H1 (cell line): Measurements from ENCODE around the gene SAFB2. TPM values are rescaled to one million over a fixed set of nuclear protein-coding genes. Genes with fewer than 3 reads are reported as not detected.

ENCODE experiments used
- CTCF ChIA-PET: fragments of 300-600 bp; sonication (Branson Sonifier 250); formaldehyde crosslinking; loops from one replicate; lab custom pipeline; 2021; ENCODE audit not compliant: partially characterized antibody; lab: Charles Lee
- POLR2A ChIA-PET: fragments of 300-600 bp; sonication (Branson Sonifier 250); formaldehyde crosslinking; loops from one replicate; lab custom pipeline; 2021; ENCODE audit warnings: inconsistent platforms; ENCODE audit not compliant: partially characterized antibody; lab: Charles Lee
- DNase-seq, 2 experiments: peaks; one replicate each; pipeline versions ENCODE4 v3.0.0 to v3.0.0-alpha.2; 2010 to 2022; ENCODE audit warnings: low spot score in 2 of 2, low read depth in 1 of 2, mixed read lengths in 1 of 2
- FAIRE-seq: peaks from 2 replicates; lab custom pipeline; 2011; peaks lifted over from hg19 to GRCh38; lab: Jason Lieb, UNC
- H2AFZ ChIP-seq: 2 replicates; pipeline ENCODE4 v1.8.1; 2012; ENCODE audit warnings: low read length, inconsistent platforms
- H2AK5ac ChIP-seq: 2 replicates; pipeline ENCODE4 v1.6.1; 2013; ENCODE audit warnings: low read depth, low read length
- H2BK120ac ChIP-seq: replicated peaks from 2 replicates; pipeline ENCODE3; 2013; ENCODE audit warnings: low read depth, low read length, inconsistent platforms
- H2BK12ac ChIP-seq: 2 replicates; pipeline ENCODE4 v1.6.1; 2013; ENCODE audit warnings: low read depth, low read length
- H2BK15ac ChIP-seq: 2 replicates; pipeline ENCODE4 v1.6.1; 2013; ENCODE audit warnings: low read length
- H2BK20ac ChIP-seq: 2 replicates; pipeline ENCODE4 v1.6.1; 2013; ENCODE audit warnings: low read length
- H2BK5ac ChIP-seq: 2 replicates; pipeline ENCODE4 v1.6.1; 2013; ENCODE audit warnings: low read depth, low read length
- H3K14ac ChIP-seq: 2 replicates; pipeline ENCODE4 v1.6.1; 2013; ENCODE audit warnings: inconsistent platforms; ENCODE audit not compliant: insufficient read length
- H3K18ac ChIP-seq: 2 replicates; pipeline ENCODE4 v1.6.1; 2013; ENCODE audit warnings: low read length; ENCODE audit errors: extremely low read depth
- H3K23ac ChIP-seq: 2 replicates; pipeline ENCODE4 v1.6.1; 2013; ENCODE audit warnings: inconsistent platforms; ENCODE audit not compliant: insufficient read length
- H3K23me2 ChIP-seq: 2 replicates; pipeline ENCODE4 v1.6.1; 2013; ENCODE audit warnings: low read depth, low read length
- H3K27ac ChIP-seq: 2 replicates; pipeline ENCODE4 v1.6.1; 2011; ENCODE audit warnings: low read depth, low read length, inconsistent platforms
- H3K27me3 ChIP-seq, 4 experiments: replicated peaks in 1 of 4; 1 replicate in 1 of 4; 2 replicates in 3 of 4; pipeline versions ENCODE4 v1.6.1 to v1.8.1; 2011 to 2013; ENCODE audit warnings: low read length in 3 of 4, mild to moderate bottlenecking in 3 of 4, inconsistent platforms in 2 of 4, mixed read lengths in 2 of 4, moderate library complexity in 1 of 4; ENCODE audit not compliant: control insufficient read depth in 3 of 4, insufficient read depth in 3 of 4; ENCODE audit errors: extremely low read depth in 1 of 4
- H3K36me3 ChIP-seq, 4 experiments: 2 replicates each; pipeline versions ENCODE4 v1.6.1 to v1.8.1; 2011 to 2013; ENCODE audit warnings: mild to moderate bottlenecking in 4 of 4, low read length in 3 of 4, moderate library complexity in 2 of 4, control low read depth in 1 of 4, inconsistent platforms in 1 of 4; ENCODE audit not compliant: insufficient read depth in 4 of 4, control insufficient read depth in 2 of 4
- H3K4ac ChIP-seq: replicated peaks from 2 replicates; pipeline ENCODE3; 2013; ENCODE audit warnings: low read length, low read depth, mixed read lengths, inconsistent platforms; ENCODE audit not compliant: insufficient read length
- H3K4me1 ChIP-seq, 4 experiments: replicated peaks in 1 of 4; 1 replicate in 1 of 4; 2 replicates in 3 of 4; pipeline versions ENCODE4 v1.6.1 to v1.8.1; 2011 to 2013; ENCODE audit warnings: low read length in 3 of 4, inconsistent platforms in 2 of 4, mixed read lengths in 1 of 4; ENCODE audit not compliant: insufficient read depth in 4 of 4, control insufficient read depth in 3 of 4
- H3K4me2 ChIP-seq, 2 experiments: 2 replicates each; pipeline versions ENCODE4 v1.6.1 to v1.8.1; 2011 to 2013; ENCODE audit warnings: low read depth in 2 of 2, low read length in 2 of 2, control low read depth in 1 of 2, inconsistent platforms in 1 of 2, mild to moderate bottlenecking in 1 of 2; ENCODE audit not compliant: insufficient read depth in 1 of 2
- H3K4me3 ChIP-seq, 4 experiments: fragments of 200-600, 300-600 bp in 1 of 4; sonication (generic), shearing (Covaris generic), sonication (Bioruptor Twin) in 1 of 4; 2 replicates each; pipeline versions ENCODE4 v1.5.1 to v1.8.1; 2011 to 2016; ENCODE audit warnings: low read length in 4 of 4, low read depth in 3 of 4, control low read depth in 2 of 4, inconsistent platforms in 2 of 4, mild to moderate bottlenecking in 2 of 4, mixed read lengths in 1 of 4, moderate library complexity in 1 of 4; ENCODE audit not compliant: insufficient read depth in 2 of 4; ENCODE audit errors: extremely low read depth in 1 of 4
- H3K56ac ChIP-seq: replicated peaks from 2 replicates; pipeline ENCODE3; 2013; ENCODE audit warnings: low read depth, mild to moderate bottlenecking, mixed read lengths, low read length, inconsistent platforms; ENCODE audit not compliant: insufficient read length
- H3K79me1 ChIP-seq: 2 replicates; pipeline ENCODE4 v1.6.1; 2013; ENCODE audit warnings: low read depth, low read length, control low read depth
- H3K79me2 ChIP-seq, 2 experiments: 2 replicates each; pipeline versions ENCODE4 v1.6.1 to v1.8.1; 2012 to 2013; ENCODE audit warnings: low read length in 2 of 2, mild to moderate bottlenecking in 2 of 2, inconsistent platforms in 1 of 2; ENCODE audit not compliant: insufficient read depth in 2 of 2, control insufficient read depth in 1 of 2
- H3K9ac ChIP-seq, 4 experiments: replicated peaks in 1 of 4; 1 replicate in 1 of 4; 2 replicates in 3 of 4; pipeline versions ENCODE4 v1.6.1 to v1.8.1; 2011 to 2013; ENCODE audit warnings: low read depth in 3 of 4, low read length in 3 of 4, control low read depth in 2 of 4, mild to moderate bottlenecking in 2 of 4, moderate library complexity in 2 of 4, inconsistent platforms in 1 of 4; ENCODE audit errors: extremely low read depth in 1 of 4
- H3K9me3 ChIP-seq, 2 experiments: 2 replicates each; pipeline versions ENCODE4 v1.6.1 to v1.8.1; 2012 to 2013; ENCODE audit warnings: mild to moderate bottlenecking in 2 of 2, moderate library complexity in 2 of 2, control low read depth in 1 of 2, inconsistent platforms in 1 of 2, low read depth in 1 of 2, low read length in 1 of 2, mixed read lengths in 1 of 2; ENCODE audit not compliant: insufficient read depth in 2 of 2
- H4K20me1 ChIP-seq, 2 experiments: replicated peaks in 1 of 2; 2 replicates each; pipeline versions ENCODE3 to v1.8.1; 2011 to 2013; ENCODE audit warnings: inconsistent platforms in 2 of 2, low read length in 2 of 2, mild to moderate bottlenecking in 1 of 2; ENCODE audit not compliant: insufficient read depth in 2 of 2, control insufficient read depth in 1 of 2
- H4K5ac ChIP-seq: 2 replicates; pipeline ENCODE4 v1.6.1; 2013; ENCODE audit warnings: low read length, low read depth, mixed read lengths, inconsistent platforms; ENCODE audit not compliant: insufficient read length
- H4K8ac ChIP-seq: 2 replicates; pipeline ENCODE4 v1.8.0; 2013; ENCODE audit warnings: mild to moderate bottlenecking, moderate library complexity, low read length, inconsistent platforms; ENCODE audit not compliant: insufficient read depth; ENCODE audit errors: extremely low read depth
- H4K91ac ChIP-seq: replicated peaks from 2 replicates; pipeline ENCODE3; 2013; ENCODE audit warnings: low read length, mixed read lengths, inconsistent platforms; ENCODE audit not compliant: insufficient read length
- EP300 ChIP-seq, 2 experiments: IDR thresholded peaks; 1 replicate in 1 of 2; 2 replicates in 1 of 2; pipeline ENCODE4 v1.6.1; 2011 to 2012; ENCODE audit warnings: low read depth in 2 of 2, low read length in 2 of 2, mild to moderate bottlenecking in 2 of 2, borderline replicate concordance in 1 of 2, inconsistent platforms in 1 of 2, moderate library complexity in 1 of 2
- EZH2 ChIP-seq: fragments of 200-600 bp; sonication (generic); IDR thresholded peaks from 2 replicates; pipeline ENCODE4 v1.7.1; 2012; ENCODE audit warnings: low read depth, mild to moderate bottlenecking, moderate library complexity, low read length, inconsistent platforms; ENCODE audit not compliant: severe bottlenecking
- GTF2F1 ChIP-seq: IDR thresholded peaks from 2 replicates; pipeline ENCODE4 v1.6.1; 2012; ENCODE audit warnings: low read depth, low read length, improper control_type of control experiment, borderline replicate concordance
- NANOG ChIP-seq: IDR thresholded peaks from 2 replicates; pipeline ENCODE4 v1.6.1; 2011; ENCODE audit warnings: low read length, low read depth, mild to moderate bottlenecking, inconsistent platforms; ENCODE audit not compliant: insufficient read depth, poor library complexity, severe bottlenecking
- POLR2A ChIP-seq, 2 experiments: IDR thresholded peaks; 1 replicate in 1 of 2; 2 replicates in 1 of 2; pipeline ENCODE4 v1.6.1; 2011; ENCODE audit warnings: low read depth in 2 of 2, low read length in 2 of 2, mild to moderate bottlenecking in 2 of 2; ENCODE audit errors: control extremely low read depth in 1 of 2
- POU5F1 ChIP-seq: IDR thresholded peaks from 2 replicates; pipeline ENCODE4 v1.6.1; 2011; ENCODE audit warnings: low read depth, mild to moderate bottlenecking, low read length, moderate library complexity
- RAD21 ChIP-seq, 2 experiments: IDR thresholded peaks in 1 of 2; conservative IDR thresholded peaks in 1 of 2; 2 replicates each; pipeline ENCODE4 v1.6.1; 2011; ENCODE audit warnings: low read depth in 2 of 2, low read length in 2 of 2, improper control_type of control experiment in 1 of 2, inconsistent platforms in 1 of 2, mild to moderate bottlenecking in 1 of 2, moderate library complexity in 1 of 2
- RFX5 ChIP-seq: IDR thresholded peaks from 2 replicates; pipeline ENCODE4 v1.6.1; 2011; ENCODE audit warnings: low read depth, low read length, improper control_type of control experiment, borderline replicate concordance
- SIRT6 ChIP-seq: IDR thresholded peaks from one replicate; pipeline ENCODE4 v1.7.1; 2012; ENCODE audit warnings: low read length, inconsistent platforms
- TAF1 ChIP-seq: IDR thresholded peaks from 2 replicates; pipeline ENCODE4 v1.6.1; 2011; ENCODE audit warnings: mild to moderate bottlenecking, low read depth, low read length
- WGBS, 2 experiments: shearing (Covaris generic) in 1 of 2; methylation state at CpG; one replicate each; pipeline versions ENCODE4 v1.1.6 to v1.1.7; 2013 to 2015; ENCODE audit warnings: low lambda C conversion rate in 2 of 2, mixed read lengths in 2 of 2, inconsistent platforms in 1 of 2, low coverage in 1 of 2, missing lambda C conversion rate in 1 of 2; ENCODE audit not compliant: insufficient replicate concordance in 2 of 2, insufficient coverage in 1 of 2, insufficient read length in 1 of 2; ENCODE audit errors: extremely low coverage in 1 of 2, missing lambda C conversion rate in 1 of 2; 5-methylcytosine and 5-hydroxymethylcytosine counted together
- polyA plus RNA-seq, 7 experiments: library from polyadenylated mRNA; depleted of rRNA in 3 of 7; stranded (reverse) in 5 of 7; unstranded in 2 of 7; fragments of >200 nt in 5 of 7; fragments of 200-250 nt in 2 of 7; gene quantifications; 1 replicate in 5 of 7; 2 replicates in 1 of 7; 4 replicates in 1 of 7; pipeline versions ENCODE4 v1.2.1 to v1.2.3, GENCODE V29; 2011 to 2013; ENCODE audit warnings: missing spikeins in 2 of 7, mixed read lengths in 2 of 7
- total RNA-seq: library from RNA; stranded (reverse); fragmentation: NEBNext Ultra II Directional; extraction: Animal tissue kit (Norgen Biotek cat#: 25700); gene quantifications from 2 replicates; pipeline ENCODE4 v1.2.1, GENCODE V29; 2021
- TF ChIP-seq, protein P1 (sequence below): IDR thresholded peaks from 2 replicates; pipeline ENCODE4 v1.6.1; 2011; ENCODE audit warnings: low read depth, mild to moderate bottlenecking, low read length; ENCODE audit not compliant: insufficient read depth

Gene SAFB2
- total and polyA plus RNA-seq, 2 of the 8 experiments (the other 6 are each of a cell fraction or from before 2014, with no cell fraction given), result 14.8 to 63.8 TPM

DNA sequence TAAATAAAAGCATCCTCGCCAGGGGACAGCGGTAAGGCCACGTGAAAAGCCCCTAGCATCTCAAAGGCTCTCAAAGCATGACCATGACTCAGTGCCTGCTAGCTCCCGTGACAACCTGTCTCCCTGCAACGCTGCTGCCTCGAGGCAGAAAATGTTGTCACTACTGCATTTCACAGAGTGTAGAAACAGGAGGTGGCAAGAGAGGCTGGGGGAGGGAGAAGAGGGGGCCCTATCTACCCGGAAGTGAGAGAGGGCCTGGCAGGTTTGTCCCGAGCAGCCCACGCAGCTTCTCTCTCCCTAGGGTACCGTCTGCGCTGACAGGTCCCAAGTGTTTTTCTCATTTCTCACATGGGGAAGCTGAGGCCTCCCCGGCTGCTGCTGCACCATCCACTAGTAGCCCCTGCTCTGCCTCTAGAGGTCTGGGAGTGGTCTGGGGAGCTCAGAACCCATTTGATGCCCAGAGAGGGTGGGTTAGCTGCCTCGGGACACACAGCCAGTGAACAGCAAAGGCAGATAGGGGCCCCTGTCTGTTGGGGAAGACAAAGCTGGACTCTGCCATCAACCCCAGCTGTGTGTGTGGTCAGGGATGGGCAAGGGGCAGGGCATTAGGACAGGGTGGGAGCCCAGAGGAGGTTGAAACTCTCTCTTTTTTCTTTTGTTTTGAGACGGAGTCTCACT is 58.5 kb downstream of the SAFB2 start:
- Histone ChIP-seq H2BK15ac (no peak overlapping the region), H4K8ac (no peak overlapping the region), H2BK5ac (no peak overlapping the region), H3K4me1 (peaks cover 0 to 9% (median 3%) of the 10 kb centered on the region in 4 experiments; a peak in 3 of 7 replicates), H3K27ac (no peak overlapping the region), H2BK12ac (no peak overlapping the region), H4K20me1 (no peaks in the 10 kb centered on the region), H3K27me3 (peaks cover 0 to 17% (median 14%) of the 10 kb centered on the region in 4 experiments; a peak in 6 of 7 replicates), H3K23me2 (peaks cover 2% of the 10 kb centered on the region; the same call in 1 of the 2 replicates), H3K79me1 (no peaks in the 10 kb centered on the region), H3K4ac (no peak overlapping the region), H3K56ac (no peak overlapping the region), H3K9ac (no peak overlapping the region), H3K14ac (no peak overlapping the region), H3K9me3 (peaks cover 5 to 8% of the 10 kb centered on the region in 2 experiments; a peak in 3 of 4 replicates), H2AFZ (no peak overlapping the region), H3K18ac (no peak overlapping the region), H2BK20ac (no peak overlapping the region), H3K79me2 (no peaks in the 10 kb centered on the region), H3K23ac (no peak overlapping the region), H4K91ac (no peak overlapping the region), H3K4me2 (no peak overlapping the region), H4K5ac (no peak overlapping the region), H3K4me3 (no peak overlapping the region), H3K36me3 (no peaks in the 10 kb centered on the region), H2BK120ac (no peak overlapping the region), H2AK5ac (no peak overlapping the region)
- POLR2A ChIA-PET, result interaction anchor here (0.7 to 0.9 kb wide), 3 partner anchors 21 to 127 kb away, joined by 3 to 5 read pairs (median 3); no protein-coding TSS in a partner anchor
- 77% methylated on average over 14 of the region's 14 CpGs; no CpG with 5 or more reads in 1 of the 2 experiments for WGBS, 2 experiments
- CTCF ChIA-PET, result interaction anchor here (0.6 to 12.1 kb wide), 19 partner anchors 9 to 187 kb away, joined by 3 to 206 read pairs (median 4); no protein-coding TSS in a partner anchor
- no peak for FAIRE-seq
- no peak for DNase-seq
- TF ChIP-seq RFX5 (no peak), EP300 (IDR thresholded peaks at IDR 0.05; ENCODE audit: borderline replicate concordance in 1 of 2, low read depth in 2 of 2, low read length in 2 of 2) (no peak), GTF2F1 (no peak), NANOG (no peak), RAD21 (IDR thresholded peaks at IDR 0.05 in 1 of 2, conservative IDR thresholded peaks at IDR 0.05 in 1 of 2; ENCODE audit: low read depth in 2 of 2, low read length in 2 of 2) (no peak), POU5F1 (no peak), POLR2A (IDR thresholded peaks at IDR 0.05; ENCODE audit: control extremely low read depth in 1 of 2, low read depth in 2 of 2, low read length in 2 of 2) (no peak), EZH2 (no peak), SIRT6 (no peak), TAF1 (no peak)
- TF ChIP-seq, protein P1, sequence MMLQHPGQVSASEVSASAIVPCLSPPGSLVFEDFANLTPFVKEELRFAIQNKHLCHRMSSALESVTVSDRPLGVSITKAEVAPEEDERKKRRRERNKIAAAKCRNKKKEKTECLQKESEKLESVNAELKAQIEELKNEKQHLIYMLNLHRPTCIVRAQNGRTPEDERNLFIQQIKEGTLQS, result no peak
